Measurements from ENCODE around the gene ATRN.

DNA sequence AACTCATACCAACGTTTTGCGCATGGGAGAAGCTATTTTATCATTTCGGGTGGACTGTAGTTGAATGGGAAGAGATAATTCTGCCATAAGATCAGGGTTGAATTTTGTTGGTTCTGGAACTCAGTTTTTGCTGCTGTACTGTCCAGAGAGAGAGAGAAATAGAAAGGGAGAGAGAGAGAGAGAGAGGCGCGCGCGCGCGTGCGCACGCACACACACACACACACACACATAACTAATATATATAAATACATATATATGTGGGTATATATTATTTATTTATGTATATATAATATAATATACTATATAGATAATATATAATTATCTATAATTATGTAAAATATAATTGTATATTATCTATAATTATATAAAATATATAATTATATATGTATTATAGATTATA, 21.9 kb downstream of the ATRN start:
- TF ChIP-seq EZH2 (IDR thresholded peaks at IDR 0.05; ENCODE audit: borderline replicate concordance, insufficient read depth, low read length, poor library complexity, severe bottlenecking) (no peak), TAF1 (IDR thresholded peaks at IDR 0.05; ENCODE audit: low read depth) (no peak)
- TF ChIP-seq, protein P1, sequence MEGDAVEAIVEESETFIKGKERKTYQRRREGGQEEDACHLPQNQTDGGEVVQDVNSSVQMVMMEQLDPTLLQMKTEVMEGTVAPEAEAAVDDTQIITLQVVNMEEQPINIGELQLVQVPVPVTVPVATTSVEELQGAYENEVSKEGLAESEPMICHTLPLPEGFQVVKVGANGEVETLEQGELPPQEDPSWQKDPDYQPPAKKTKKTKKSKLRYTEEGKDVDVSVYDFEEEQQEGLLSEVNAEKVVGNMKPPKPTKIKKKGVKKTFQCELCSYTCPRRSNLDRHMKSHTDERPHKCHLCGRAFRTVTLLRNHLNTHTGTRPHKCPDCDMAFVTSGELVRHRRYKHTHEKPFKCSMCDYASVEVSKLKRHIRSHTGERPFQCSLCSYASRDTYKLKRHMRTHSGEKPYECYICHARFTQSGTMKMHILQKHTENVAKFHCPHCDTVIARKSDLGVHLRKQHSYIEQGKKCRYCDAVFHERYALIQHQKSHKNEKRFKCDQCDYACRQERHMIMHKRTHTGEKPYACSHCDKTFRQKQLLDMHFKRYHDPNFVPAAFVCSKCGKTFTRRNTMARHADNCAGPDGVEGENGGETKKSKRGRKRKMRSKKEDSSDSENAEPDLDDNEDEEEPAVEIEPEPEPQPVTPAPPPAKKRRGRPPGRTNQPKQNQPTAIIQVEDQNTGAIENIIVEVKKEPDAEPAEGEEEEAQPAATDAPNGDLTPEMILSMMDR (IDR thresholded peaks at IDR 0.05; ENCODE audit: poor library complexity, severe bottlenecking): no peak
